Amniotic epithelial cell (primary cell): ENCODE data around the gene RTL3.

Source experiments
- DNase-seq: peaks from one replicate; pipeline ENCODE4 v3.0.0-alpha.2; 2010; ENCODE audit warnings: low read depth

The RTL3 gene

DNA sequence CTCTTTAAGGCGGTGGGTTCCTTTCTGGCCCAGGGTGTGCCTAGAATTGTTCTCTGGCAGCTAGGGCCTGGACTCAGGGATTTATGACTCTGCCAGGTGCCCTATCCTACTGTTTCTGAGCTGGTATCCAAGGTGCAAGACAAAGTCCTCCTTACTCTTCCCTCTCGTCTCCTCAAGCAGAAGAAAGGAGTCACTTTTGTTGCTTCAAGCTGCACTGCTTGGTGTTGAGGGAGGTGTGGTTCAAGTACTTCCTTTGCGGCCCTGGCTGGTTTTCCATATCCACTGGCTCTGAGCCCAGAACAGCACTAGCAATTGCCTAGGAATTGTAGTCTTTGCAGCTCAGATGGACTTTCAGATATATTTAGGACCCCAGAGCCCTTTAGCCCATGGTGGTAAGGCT is 39.3 kb downstream of the RTL3 start:
- DNase-seq = no peak

GRCh38 chrX:78618987-78619386 is 40.1 kb downstream of the RTL3 start:
- no peak for DNase-seq

DNA sequence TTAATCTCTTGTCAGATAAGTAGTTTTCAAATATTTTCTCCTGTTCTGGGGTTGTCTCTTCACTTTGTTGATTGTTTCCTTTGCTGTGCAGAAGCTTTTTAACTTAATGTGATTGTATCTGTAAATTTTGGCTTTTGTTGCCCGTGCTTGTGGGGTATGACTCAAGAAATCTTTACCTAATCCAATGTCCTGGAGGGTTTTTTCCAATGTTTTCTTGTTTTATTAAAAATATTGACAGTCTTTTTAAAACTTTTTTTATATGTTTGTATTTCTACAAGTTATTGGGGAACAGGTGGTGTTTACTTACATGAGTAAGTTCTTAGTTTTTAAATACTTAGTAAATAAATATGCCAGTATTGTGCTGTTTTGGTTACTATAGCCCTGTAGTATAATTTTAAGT is 44.9 kb downstream of the RTL3 start:
- DNase-seq = no peak
